Measurements from ENCODE around the gene ACHE. TPM values are rescaled to one million over a fixed set of nuclear protein-coding genes. Genes with fewer than 3 reads are reported as not detected.
A peak's percentile ranks its signal among the peaks of the same experiment; 100 is the strongest.

ACHE gene
- total RNA-seq, 1 donor from 2014 or later: not detected

GRCh38 chr7:100899432-100899831 lies 3.7 kb upstream of the ACHE start:
- Histone ChIP-seq H3K4me3 (ENCODE audit: low read depth, low read length) (no peak overlapping the region), H3K27me3 (ENCODE audit: control insufficient read depth, insufficient read depth, low read length) (peaks cover 11% of the 10 kb centered on the region), H3K36me3 (ENCODE audit: control insufficient read depth, insufficient read depth, low read length) (no peaks in the 10 kb centered on the region)
- DNase-seq (ENCODE audit: low read depth) (no peak), FAIRE-seq (no peak)
- no peak for TF ChIP-seq CTCF (IDR thresholded peaks at IDR 0.05; ENCODE audit: insufficient read depth, low read length, severe bottlenecking)

- DNase-seq (ENCODE audit: low read depth) (no peak), FAIRE-seq (no peak)
- peaks cover 11% of the 10 kb centered on the region for H3K27me3 ChIP-seq (ENCODE audit: control insufficient read depth, insufficient read depth, low read length)
- H3K36me3 ChIP-seq (ENCODE audit: control insufficient read depth, insufficient read depth, low read length): no peaks in the 10 kb centered on the region
- TF ChIP-seq CTCF (IDR thresholded peaks at IDR 0.05; ENCODE audit: insufficient read depth, low read length, severe bottlenecking): no peak
- no peak overlapping the region for H3K4me3 ChIP-seq (ENCODE audit: low read depth, low read length)
Measured at GRCh38 chr7:100897772-100898454, 2.2 kb upstream of the ACHE start.

DNA sequence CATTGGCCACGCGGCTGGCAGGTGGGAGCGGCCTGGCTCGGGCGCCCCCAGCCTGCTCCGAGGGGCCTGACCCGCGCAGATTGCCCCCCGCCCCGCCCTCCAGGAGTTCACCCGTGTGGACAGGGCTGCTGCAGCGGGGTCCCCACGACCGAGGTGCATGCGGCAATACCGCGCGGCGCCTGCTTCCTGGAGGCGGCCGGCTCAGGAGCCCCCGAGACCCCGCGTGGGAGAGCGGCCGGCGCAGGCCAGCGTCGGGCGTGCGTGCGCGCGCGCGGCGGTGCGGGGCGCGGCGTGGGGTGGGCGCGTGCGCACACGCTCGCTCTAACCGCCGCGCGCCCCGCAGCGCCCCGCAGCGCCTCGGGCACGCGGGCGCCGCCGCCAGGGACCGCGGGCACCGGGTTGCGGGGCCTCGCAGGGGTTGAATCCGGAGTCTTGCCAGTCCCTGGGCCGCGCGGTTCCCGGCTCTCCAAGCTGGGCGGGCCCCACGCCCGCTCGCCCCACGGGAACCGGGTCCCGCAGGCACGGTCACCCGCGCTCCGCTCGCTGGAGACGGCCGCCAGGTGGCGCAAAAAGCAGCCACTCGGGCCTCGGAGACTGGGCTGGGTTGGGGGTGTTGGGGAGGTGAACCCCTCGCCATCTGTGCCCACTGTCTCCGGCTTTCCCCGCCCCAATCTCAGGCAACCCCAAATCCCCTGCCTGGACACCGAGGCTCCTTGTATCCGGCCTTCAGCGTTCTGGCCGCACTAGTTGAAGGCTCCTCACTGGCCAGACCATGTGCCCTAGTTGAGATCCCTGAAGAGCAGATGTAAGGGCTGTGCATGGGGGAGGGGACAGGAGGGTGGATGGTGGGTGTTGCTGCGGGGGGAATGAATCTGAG lies 1.3 kb upstream of the ACHE start:
- no peak for FAIRE-seq
- TF ChIP-seq CTCF (IDR thresholded peaks at IDR 0.05; ENCODE audit: insufficient read depth, low read length, severe bottlenecking): peak; percentile 85
- Histone ChIP-seq H3K36me3 (ENCODE audit: control insufficient read depth, insufficient read depth, low read length) (no peaks in the 10 kb centered on the region), H3K27me3 (ENCODE audit: control insufficient read depth, insufficient read depth, low read length) (peaks cover 11% of the 10 kb centered on the region), H3K4me3 (ENCODE audit: low read depth, low read length) (no peak overlapping the region)
- DNase-seq (ENCODE audit: low read depth): no peak

DNA sequence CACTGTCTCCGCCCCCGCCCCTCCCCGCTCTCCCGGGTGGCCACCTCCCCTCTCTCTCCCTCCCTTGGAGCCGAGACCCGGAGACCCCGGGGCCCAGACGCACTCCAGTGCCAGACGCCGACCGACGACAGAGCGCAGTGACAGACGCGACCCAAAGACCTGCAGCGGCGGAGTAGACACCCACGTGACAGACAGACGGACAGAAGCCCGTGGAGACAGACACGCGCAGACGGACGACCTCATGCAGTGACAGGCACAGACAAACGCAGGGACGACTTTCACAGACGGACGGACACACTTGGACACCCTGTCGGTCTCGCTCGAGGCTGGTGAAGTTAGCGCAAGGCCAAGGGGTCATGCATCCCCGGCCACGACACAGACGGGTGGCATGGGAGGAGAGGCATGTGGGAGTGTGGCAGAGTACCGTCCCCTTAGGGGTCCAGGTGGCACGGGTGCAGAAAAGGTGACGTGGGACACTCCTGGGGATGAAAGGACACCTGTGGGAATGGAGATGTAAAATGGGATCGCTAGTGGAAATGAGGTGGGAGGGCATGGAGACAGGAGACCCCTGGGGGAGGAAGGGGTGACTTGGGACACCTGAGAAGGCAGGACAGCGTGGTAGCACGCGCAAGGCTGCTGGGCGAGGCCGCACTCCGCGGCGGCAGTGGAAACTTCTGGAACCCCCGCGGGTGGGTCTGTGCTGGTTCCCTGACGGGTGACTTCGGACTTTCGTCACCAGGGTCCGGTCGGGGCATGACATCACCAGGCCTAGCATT lies 456 bp upstream of the ACHE start:
- DNase-seq (ENCODE audit: low read depth) (no peak), FAIRE-seq (no peak)
- no peak for TF ChIP-seq CTCF (IDR thresholded peaks at IDR 0.05; ENCODE audit: insufficient read depth, low read length, severe bottlenecking)
- peaks cover 11% of the 10 kb centered on the region for H3K27me3 ChIP-seq (ENCODE audit: control insufficient read depth, insufficient read depth, low read length)
- H3K36me3 ChIP-seq (ENCODE audit: control insufficient read depth, insufficient read depth, low read length): no peaks in the 10 kb centered on the region
- no peak overlapping the region for H3K4me3 ChIP-seq (ENCODE audit: low read depth, low read length)

GRCh38 chr7:100894860-100895700 lies 608 bp downstream of the ACHE start:
- no peaks in the 10 kb centered on the region for H3K36me3 ChIP-seq (ENCODE audit: control insufficient read depth, insufficient read depth, low read length)
- peak overlapping the region; percentile 19 for H3K4me3 ChIP-seq (ENCODE audit: low read depth, low read length)
- peak; percentile 83 for TF ChIP-seq CTCF (IDR thresholded peaks at IDR 0.05; ENCODE audit: insufficient read depth, low read length, severe bottlenecking)
- FAIRE-seq: no peak
- no peak for DNase-seq (ENCODE audit: low read depth)
- peaks cover 11% of the 10 kb centered on the region for H3K27me3 ChIP-seq (ENCODE audit: control insufficient read depth, insufficient read depth, low read length)

Measured in bronchial epithelial cell (primary cell).